H1 (cell line): Measurements from ENCODE around the gene CHN2. TPM values are rescaled to one million over a fixed set of nuclear protein-coding genes. Genes with fewer than 3 reads are reported as not detected.

ENCODE experiments used
- CHD7 ChIP-seq: fragments of 300-600 bp; sonication (generic); IDR thresholded peaks from 2 replicates; pipeline ENCODE4 v1.7.1; 2012; ENCODE audit warnings: low read length, moderate library complexity, mild to moderate bottlenecking, inconsistent platforms; ENCODE audit not compliant: insufficient replicate concordance
- polyA plus RNA-seq, 7 experiments: library from polyadenylated mRNA; depleted of rRNA in 3 of 7; stranded (reverse) in 5 of 7; unstranded in 2 of 7; fragments of >200 nt in 5 of 7; fragments of 200-250 nt in 2 of 7; gene quantifications; 1 replicate in 5 of 7; 2 replicates in 1 of 7; 4 replicates in 1 of 7; pipeline versions ENCODE4 v1.2.1 to v1.2.3, GENCODE V29; 2011 to 2013; ENCODE audit warnings: missing spikeins in 2 of 7, mixed read lengths in 2 of 7
- total RNA-seq: library from RNA; stranded (reverse); fragmentation: NEBNext Ultra II Directional; extraction: Animal tissue kit (Norgen Biotek cat#: 25700); gene quantifications from 2 replicates; pipeline ENCODE4 v1.2.1, GENCODE V29; 2021

CHN2 gene
- total and polyA plus RNA-seq, 2 of the 8 experiments (the other 6 are each of a cell fraction or from before 2014, with no cell fraction given), result 2.9 to 4.8 TPM

- TF ChIP-seq CHD7, result no peak
Observed at GRCh38 chr7:29236649-29237048, 42.1 kb downstream of the CHN2 start (continued).
